H1 (cell line): ENCODE data around the gene IDH2.

Experiments
- CTCF ChIP-seq, 3 experiments: IDR thresholded peaks; 1 replicate in 2 of 3; 2 replicates in 1 of 3; pipeline versions ENCODE4 v1.5.1 to v1.6.1; 2011; ENCODE audit warnings: low read length in 3 of 3, mild to moderate bottlenecking in 3 of 3, inconsistent platforms in 2 of 3, low read depth in 1 of 3, moderate library complexity in 1 of 3; ENCODE audit not compliant: insufficient read depth in 1 of 3; ENCODE audit errors: control extremely low read depth in 1 of 3
- YY1 ChIP-seq: IDR thresholded peaks from 2 replicates; pipeline ENCODE4 v1.6.1; 2011; ENCODE audit warnings: low read depth, mild to moderate bottlenecking, low read length

GRCh38 chr15:90056529-90056928 is 45.7 kb downstream of the IDH2 start:
- TF ChIP-seq CTCF (IDR thresholded peaks at IDR 0.05; ENCODE audit: control extremely low read depth in 1 of 3, insufficient read depth in 1 of 3, low read depth in 1 of 3, low read length in 3 of 3) (no peak), YY1 (no peak)
